PC-9 (cell line): ENCODE results near the gene ZNF787.

Experiments used
- EZH2 ChIP-seq: fragments of 200-600 bp; sonication (generic); IDR thresholded peaks from 2 replicates; pipeline ENCODE4 v1.8.0; 2017; ENCODE audit warnings: antibody characterized with exemption, low read depth
- TF ChIP-seq, protein P1 (sequence below): fragments of 200-600 bp; sonication (generic); conservative IDR thresholded peaks from 2 replicates; pipeline ENCODE4 v1.6.1; 2017; ENCODE audit warnings: mixed run types, antibody characterized with exemption, mild to moderate bottlenecking, moderate library complexity

DNA sequence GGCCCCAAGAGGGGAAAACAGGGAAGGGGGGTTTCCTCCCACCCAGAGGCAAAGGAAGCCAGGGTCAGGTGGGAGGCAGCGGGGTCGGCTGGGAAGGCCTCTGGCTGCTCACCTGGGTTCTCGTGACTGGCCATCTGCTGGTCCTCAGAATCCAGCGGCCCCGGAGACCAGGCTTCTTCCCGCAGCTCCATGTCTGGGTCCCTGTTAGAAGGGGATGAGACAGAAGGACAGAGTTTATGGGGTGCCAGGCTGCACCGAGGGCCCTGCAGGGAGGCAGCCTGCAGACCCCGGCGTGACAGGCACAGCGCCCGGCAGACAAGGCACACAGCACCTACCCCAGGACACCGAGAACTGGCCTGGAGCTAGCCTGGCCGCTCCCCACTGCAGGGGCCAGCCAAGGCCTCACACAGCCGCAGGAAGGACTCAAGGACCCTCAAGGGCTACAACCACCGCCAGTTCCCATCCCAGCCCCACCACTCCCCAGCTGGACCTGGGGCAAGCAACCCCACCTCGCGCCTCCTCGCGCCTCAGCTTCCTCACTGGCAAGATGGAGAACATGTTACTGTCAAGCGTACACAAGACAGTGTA lies 18.0 kb downstream of the ZNF787 start:
- TF ChIP-seq, protein P1, sequence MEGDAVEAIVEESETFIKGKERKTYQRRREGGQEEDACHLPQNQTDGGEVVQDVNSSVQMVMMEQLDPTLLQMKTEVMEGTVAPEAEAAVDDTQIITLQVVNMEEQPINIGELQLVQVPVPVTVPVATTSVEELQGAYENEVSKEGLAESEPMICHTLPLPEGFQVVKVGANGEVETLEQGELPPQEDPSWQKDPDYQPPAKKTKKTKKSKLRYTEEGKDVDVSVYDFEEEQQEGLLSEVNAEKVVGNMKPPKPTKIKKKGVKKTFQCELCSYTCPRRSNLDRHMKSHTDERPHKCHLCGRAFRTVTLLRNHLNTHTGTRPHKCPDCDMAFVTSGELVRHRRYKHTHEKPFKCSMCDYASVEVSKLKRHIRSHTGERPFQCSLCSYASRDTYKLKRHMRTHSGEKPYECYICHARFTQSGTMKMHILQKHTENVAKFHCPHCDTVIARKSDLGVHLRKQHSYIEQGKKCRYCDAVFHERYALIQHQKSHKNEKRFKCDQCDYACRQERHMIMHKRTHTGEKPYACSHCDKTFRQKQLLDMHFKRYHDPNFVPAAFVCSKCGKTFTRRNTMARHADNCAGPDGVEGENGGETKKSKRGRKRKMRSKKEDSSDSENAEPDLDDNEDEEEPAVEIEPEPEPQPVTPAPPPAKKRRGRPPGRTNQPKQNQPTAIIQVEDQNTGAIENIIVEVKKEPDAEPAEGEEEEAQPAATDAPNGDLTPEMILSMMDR: no peak
- TF ChIP-seq EZH2: no peak
